ENCODE results near the gene USP6. TPM values are rescaled to one million over a fixed set of nuclear protein-coding genes. Genes with fewer than 3 reads are reported as not detected.
"Not testable (repeated sequence)": the region's sequence is repeated elsewhere in the genome, so short reads cannot be mapped to it uniquely, and the experiment has no call there.

Gene USP6
- total RNA-seq, 1 experiment from 2014 or later: not detected

GRCh38 chr17:5133311-5133710, 17.5 kb downstream of the USP6 start:
- H3K4me2 ChIP-seq (ENCODE audit: low read length): no peak overlapping the region
- BruUV-seq (replicated peaks): no TSS peak
- H2AFZ ChIP-seq (ENCODE audit: low read length): no peak overlapping the region
- H3K4me1 ChIP-seq (ENCODE audit: insufficient read depth, low read length): no peaks in the 10 kb centered on the region
- H3K36me3 ChIP-seq (ENCODE audit: low read depth, low read length): no peaks in the 10 kb centered on the region
- no peak for ATAC-seq
- no peak overlapping the region for H3K9ac ChIP-seq (ENCODE audit: low read length)
- intact Hi-C loops (cut with micrococcal nuclease): no loop called here
- no peaks in the 10 kb centered on the region for H3K9me2 ChIP-seq (replicated peaks; ENCODE audit: low read length)
- DNase-seq: no peak
- H3K27me3 ChIP-seq (ENCODE audit: low read length): no peaks in the 10 kb centered on the region
- ChIA-PET POLR2A (ENCODE audit: unreplicated experiment) (no interaction called here), CTCF (no interaction called here)
- H3F3A ChIP-seq (ENCODE audit: low read length, unreplicated experiment): no peaks in the 10 kb centered on the region
- H3K27ac ChIP-seq (ENCODE audit: low read length): no peak overlapping the region
- no peaks in the 10 kb centered on the region for H3K9me3 ChIP-seq (ENCODE audit: low read length)
- no peaks in the 10 kb centered on the region for H3K79me2 ChIP-seq (ENCODE audit: low read length)
- H4K20me1 ChIP-seq (ENCODE audit: low read length): no peaks in the 10 kb centered on the region
- TF ChIP-seq EZH2 (IDR thresholded peaks at IDR 0.05; ENCODE audit: low read length, unreplicated experiment) (no peak), EZH2phosphoT487 (IDR thresholded peaks at IDR 0.05; ENCODE audit: borderline replicate concordance, low read length) (no peak), CTCF (conservative IDR thresholded peaks at IDR 0.05; ENCODE audit: low read depth, low read length) (no peak)
- no peak overlapping the region for H3K4me3 ChIP-seq (ENCODE audit: low read length)

DNA sequence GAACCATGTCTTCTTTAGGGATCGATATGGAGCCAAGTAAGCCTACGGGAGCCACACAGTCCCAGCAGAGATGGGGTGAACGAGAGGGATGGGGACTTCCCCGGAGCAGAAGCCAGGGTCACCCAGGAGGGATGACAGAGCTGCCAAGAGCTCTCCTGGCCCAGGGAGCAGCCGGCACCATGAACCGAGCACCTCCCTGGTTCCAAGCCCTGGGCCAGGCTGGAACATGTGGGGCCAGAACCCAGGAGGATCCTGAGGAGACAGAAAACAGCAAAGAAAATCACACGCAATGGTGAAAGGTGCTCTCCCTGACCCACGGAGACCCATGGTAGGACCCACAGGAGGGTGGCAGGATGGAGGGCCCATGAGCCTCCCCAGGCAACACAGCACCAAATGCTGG, 18.1 kb downstream of the USP6 start:
- H3K4me1 ChIP-seq (ENCODE audit: insufficient read depth, low read length); H3K27me3 ChIP-seq (ENCODE audit: low read length); H3K27ac ChIP-seq (ENCODE audit: low read length); H3K79me2 ChIP-seq (ENCODE audit: low read length); H3K4me2 ChIP-seq (ENCODE audit: low read length); H2AFZ ChIP-seq (ENCODE audit: low read length); H3K9me2 ChIP-seq (replicated peaks; ENCODE audit: low read length); H4K20me1 ChIP-seq (ENCODE audit: low read length); BruUV-seq (replicated peaks); ATAC-seq; H3K9ac ChIP-seq (ENCODE audit: low read length); H3F3A ChIP-seq (ENCODE audit: low read length, unreplicated experiment); CTCF ChIA-PET; H3K36me3 ChIP-seq (ENCODE audit: low read depth, low read length); H3K9me3 ChIP-seq (ENCODE audit: low read length); intact Hi-C loops (cut with micrococcal nuclease); DNase-seq; H3K4me3 ChIP-seq (ENCODE audit: low read length); POLR2A ChIA-PET (ENCODE audit: unreplicated experiment): not testable (repeated sequence)

- not testable (repeated sequence) for ATAC-seq
Observed at GRCh38 chr17:5134571-5134970, 18.7 kb downstream of the USP6 start.

GRCh38 chr17:5135131-5135712, 19.4 kb downstream of the USP6 start:
- H3K4me3 ChIP-seq (ENCODE audit: low read length); intact Hi-C loops (cut with micrococcal nuclease); H3K9me3 ChIP-seq (ENCODE audit: low read length); CTCF ChIA-PET; BruUV-seq (replicated peaks); DNase-seq; ATAC-seq; H3K4me2 ChIP-seq (ENCODE audit: low read length); H3K4me1 ChIP-seq (ENCODE audit: insufficient read depth, low read length); H2AFZ ChIP-seq (ENCODE audit: low read length); H4K20me1 ChIP-seq (ENCODE audit: low read length); H3K9me2 ChIP-seq (replicated peaks; ENCODE audit: low read length); H3K36me3 ChIP-seq (ENCODE audit: low read depth, low read length); H3K27ac ChIP-seq (ENCODE audit: low read length); H3F3A ChIP-seq (ENCODE audit: low read length, unreplicated experiment); H3K9ac ChIP-seq (ENCODE audit: low read length); POLR2A ChIA-PET (ENCODE audit: unreplicated experiment); H3K79me2 ChIP-seq (ENCODE audit: low read length); H3K27me3 ChIP-seq (ENCODE audit: low read length): not testable (repeated sequence)

More at GRCh38 chr17:5134571-5134970, 18.7 kb downstream of the USP6 start:
- H3K9ac ChIP-seq (ENCODE audit: low read length); intact Hi-C loops (cut with micrococcal nuclease); H4K20me1 ChIP-seq (ENCODE audit: low read length); H3K36me3 ChIP-seq (ENCODE audit: low read depth, low read length); H3K27me3 ChIP-seq (ENCODE audit: low read length); H3K79me2 ChIP-seq (ENCODE audit: low read length); H3K4me3 ChIP-seq (ENCODE audit: low read length); H3K4me2 ChIP-seq (ENCODE audit: low read length); H3K9me3 ChIP-seq (ENCODE audit: low read length); POLR2A ChIA-PET (ENCODE audit: unreplicated experiment); DNase-seq; H2AFZ ChIP-seq (ENCODE audit: low read length); BruUV-seq (replicated peaks); H3F3A ChIP-seq (ENCODE audit: low read length, unreplicated experiment); H3K27ac ChIP-seq (ENCODE audit: low read length); H3K4me1 ChIP-seq (ENCODE audit: insufficient read depth, low read length); CTCF ChIA-PET; H3K9me2 ChIP-seq (replicated peaks; ENCODE audit: low read length): not testable (repeated sequence)
